ENCODE results near the gene ATRNL1. TPM values are rescaled to one million over a fixed set of nuclear protein-coding genes. Genes with fewer than 3 reads are reported as not detected.
"Not testable (repeated sequence)": the region's sequence is repeated elsewhere in the genome, so short reads cannot be mapped to it uniquely, and the experiment has no call there.

Gene ATRNL1
- polyA plus RNA-seq, 2 of the 4 experiments (the other 2 are of a cell fraction) = 0.13 to 0.34 TPM

DNA sequence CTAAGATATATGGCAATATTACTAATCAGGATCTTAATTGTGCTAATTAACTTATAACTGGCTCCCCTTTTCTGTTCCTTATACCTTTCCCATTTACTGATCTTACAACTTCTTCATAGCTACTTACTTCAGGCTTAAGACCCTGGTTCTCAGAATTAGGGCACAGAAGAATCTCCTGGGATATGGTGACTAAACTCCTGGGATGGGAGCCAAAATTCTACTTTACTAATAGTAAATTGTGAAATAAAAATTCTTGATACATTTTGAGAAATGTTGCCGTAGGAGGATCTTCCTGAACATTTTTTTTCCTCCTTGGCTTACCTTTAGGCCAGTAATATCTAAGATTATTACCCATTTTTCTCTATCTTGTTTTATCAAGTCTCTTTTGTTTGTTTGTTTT lies 309.5 kb downstream of the ATRNL1 start:
- ATAC-seq (no peak), FAIRE-seq (no peak), DNase-seq (ENCODE audit: low read depth in 1 of 2, low spot score in 1 of 2) (no peak)
- TF ChIP-seq, protein P1, sequence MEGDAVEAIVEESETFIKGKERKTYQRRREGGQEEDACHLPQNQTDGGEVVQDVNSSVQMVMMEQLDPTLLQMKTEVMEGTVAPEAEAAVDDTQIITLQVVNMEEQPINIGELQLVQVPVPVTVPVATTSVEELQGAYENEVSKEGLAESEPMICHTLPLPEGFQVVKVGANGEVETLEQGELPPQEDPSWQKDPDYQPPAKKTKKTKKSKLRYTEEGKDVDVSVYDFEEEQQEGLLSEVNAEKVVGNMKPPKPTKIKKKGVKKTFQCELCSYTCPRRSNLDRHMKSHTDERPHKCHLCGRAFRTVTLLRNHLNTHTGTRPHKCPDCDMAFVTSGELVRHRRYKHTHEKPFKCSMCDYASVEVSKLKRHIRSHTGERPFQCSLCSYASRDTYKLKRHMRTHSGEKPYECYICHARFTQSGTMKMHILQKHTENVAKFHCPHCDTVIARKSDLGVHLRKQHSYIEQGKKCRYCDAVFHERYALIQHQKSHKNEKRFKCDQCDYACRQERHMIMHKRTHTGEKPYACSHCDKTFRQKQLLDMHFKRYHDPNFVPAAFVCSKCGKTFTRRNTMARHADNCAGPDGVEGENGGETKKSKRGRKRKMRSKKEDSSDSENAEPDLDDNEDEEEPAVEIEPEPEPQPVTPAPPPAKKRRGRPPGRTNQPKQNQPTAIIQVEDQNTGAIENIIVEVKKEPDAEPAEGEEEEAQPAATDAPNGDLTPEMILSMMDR (IDR thresholded peaks at IDR 0.05) = no peak
- TF ChIP-seq HOXA7 (CRISPR knock-in tag; IDR thresholded peaks at IDR 0.05) (no peak), HEYL (CRISPR knock-in tag; IDR thresholded peaks at IDR 0.05) (no peak), POLR2A (IDR thresholded peaks at IDR 0.05; ENCODE audit: low read length) (no peak), HDAC2 (IDR thresholded peaks at IDR 0.05) (no peak), FOXS1 (CRISPR knock-in tag; IDR thresholded peaks at IDR 0.05) (no peak), RARB (CRISPR knock-in tag; IDR thresholded peaks at IDR 0.05) (no peak)
- WGBS (ENCODE audit: missing lambda C conversion rate) = 0% methylated on average over 1 of the region's 1 CpG
- ChIA-PET POLR2A (no interaction called here), CTCF (no interaction called here)
- Histone ChIP-seq H3K4me3 (no peak overlapping the region), H3K4me1 (no peaks in the 10 kb centered on the region), H3K9me3 (no peaks in the 10 kb centered on the region), H3K27ac (no peak overlapping the region), H3K4me2 (no peak overlapping the region)

DNA sequence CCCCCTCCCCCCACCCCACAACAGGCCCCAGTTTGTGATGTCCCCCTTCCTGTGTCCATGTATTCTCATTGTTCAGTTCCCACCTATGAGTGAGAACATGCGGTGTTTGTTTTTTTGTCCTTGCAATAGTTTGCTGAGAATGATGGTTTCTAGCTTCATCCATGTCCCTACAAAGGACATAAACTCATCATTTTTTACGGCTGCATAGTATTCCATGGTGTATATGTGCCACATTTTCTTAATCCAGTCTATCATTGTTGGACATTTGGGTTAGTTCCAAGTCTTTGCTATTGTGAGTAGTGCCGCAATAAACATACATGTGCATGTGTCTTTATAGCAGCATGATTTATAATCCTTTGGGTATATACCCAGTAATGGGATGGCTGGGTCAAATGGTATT lies 312.7 kb downstream of the ATRNL1 start:
- WGBS (ENCODE audit: missing lambda C conversion rate) = 55% methylated on average over 2 of the region's 3 CpGs
- H3K9me3 ChIP-seq; POLR2A ChIA-PET; DNase-seq (ENCODE audit: low read depth in 1 of 2, low spot score in 1 of 2); CTCF ChIA-PET; H3K4me2 ChIP-seq; H3K27ac ChIP-seq; H3K4me1 ChIP-seq; FAIRE-seq; ATAC-seq; H3K4me3 ChIP-seq: not testable (repeated sequence)

DNA sequence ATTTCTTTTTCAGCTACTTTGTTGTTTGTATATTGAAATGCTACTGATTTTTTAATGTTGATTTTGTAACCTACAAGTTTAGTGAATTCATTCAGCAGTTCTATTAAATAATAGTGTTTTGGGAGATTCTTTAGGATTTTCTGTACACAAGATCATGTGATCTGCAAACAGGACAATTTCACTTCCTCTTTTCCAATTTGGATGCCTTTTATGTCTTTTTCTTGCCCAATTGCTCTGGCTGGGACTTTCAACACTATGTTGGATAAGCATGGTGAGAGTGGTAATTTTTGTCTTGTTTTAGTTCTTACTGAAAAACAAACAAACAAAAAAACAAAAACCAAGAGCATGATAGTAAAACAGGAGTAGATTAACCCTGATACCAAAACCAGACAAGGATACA lies 316.2 kb downstream of the ATRNL1 start:
- Histone ChIP-seq H3K4me2 (no peak overlapping the region), H3K9me3 (peaks cover 6% of the 10 kb centered on the region; the same call in 2 of the 3 replicates), H3K27ac (no peak overlapping the region), H3K4me1 (no peaks in the 10 kb centered on the region), H3K4me3 (no peak overlapping the region)
- ATAC-seq (no peak), DNase-seq (ENCODE audit: low read depth in 1 of 2, low spot score in 1 of 2) (no peak), FAIRE-seq (no peak)
- TF ChIP-seq HOXB5 (CRISPR knock-in tag; IDR thresholded peaks at IDR 0.05) (no peak), SMC3 (IDR thresholded peaks at IDR 0.05) (no peak), CEBPB (IDR thresholded peaks at IDR 0.05) (no peak), CBX8 (IDR thresholded peaks at IDR 0.05) (no peak), PHF8 (IDR thresholded peaks at IDR 0.05; ENCODE audit: borderline replicate concordance, low read depth) (no peak), ZFP36 (IDR thresholded peaks at IDR 0.05; ENCODE audit: borderline replicate concordance, partially characterized antibody) (no peak), EP300 (IDR thresholded peaks at IDR 0.05) (no peak), CHD2 (IDR thresholded peaks at IDR 0.05; ENCODE audit: low read length, partially characterized antibody) (no peak), HEYL (CRISPR knock-in tag; IDR thresholded peaks at IDR 0.05) (no peak), RAD21 (conservative IDR thresholded peaks at IDR 0.05 in 1 of 2, IDR thresholded peaks at IDR 0.05 in 1 of 2) (no peak), ZSCAN20 (CRISPR knock-in tag; IDR thresholded peaks at IDR 0.05) (no peak), MYC (IDR thresholded peaks at IDR 0.05; ENCODE audit: borderline replicate concordance, low read length) (no peak), JUNB (IDR thresholded peaks at IDR 0.05) (no peak), RCOR1 (IDR thresholded peaks at IDR 0.05; ENCODE audit: low read depth, low read length) (no peak), BHLHE40 (IDR thresholded peaks at IDR 0.05; ENCODE audit: low read depth, low read length) (no peak), NPAS2 (CRISPR knock-in tag; IDR thresholded peaks at IDR 0.05; ENCODE audit: borderline replicate concordance) (no peak), GATA3 (IDR thresholded peaks at IDR 0.05; ENCODE audit: borderline replicate concordance) (no peak)
- TF ChIP-seq, protein P2, sequence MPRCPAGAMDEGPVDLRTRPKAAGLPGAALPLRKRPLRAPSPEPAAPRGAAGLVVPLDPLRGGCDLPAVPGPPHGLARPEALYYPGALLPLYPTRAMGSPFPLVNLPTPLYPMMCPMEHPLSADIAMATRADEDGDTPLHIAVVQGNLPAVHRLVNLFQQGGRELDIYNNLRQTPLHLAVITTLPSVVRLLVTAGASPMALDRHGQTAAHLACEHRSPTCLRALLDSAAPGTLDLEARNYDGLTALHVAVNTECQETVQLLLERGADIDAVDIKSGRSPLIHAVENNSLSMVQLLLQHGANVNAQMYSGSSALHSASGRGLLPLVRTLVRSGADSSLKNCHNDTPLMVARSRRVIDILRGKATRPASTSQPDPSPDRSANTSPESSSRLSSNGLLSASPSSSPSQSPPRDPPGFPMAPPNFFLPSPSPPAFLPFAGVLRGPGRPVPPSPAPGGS (IDR thresholded peaks at IDR 0.05) = no peak
- TF ChIP-seq, protein P3, sequence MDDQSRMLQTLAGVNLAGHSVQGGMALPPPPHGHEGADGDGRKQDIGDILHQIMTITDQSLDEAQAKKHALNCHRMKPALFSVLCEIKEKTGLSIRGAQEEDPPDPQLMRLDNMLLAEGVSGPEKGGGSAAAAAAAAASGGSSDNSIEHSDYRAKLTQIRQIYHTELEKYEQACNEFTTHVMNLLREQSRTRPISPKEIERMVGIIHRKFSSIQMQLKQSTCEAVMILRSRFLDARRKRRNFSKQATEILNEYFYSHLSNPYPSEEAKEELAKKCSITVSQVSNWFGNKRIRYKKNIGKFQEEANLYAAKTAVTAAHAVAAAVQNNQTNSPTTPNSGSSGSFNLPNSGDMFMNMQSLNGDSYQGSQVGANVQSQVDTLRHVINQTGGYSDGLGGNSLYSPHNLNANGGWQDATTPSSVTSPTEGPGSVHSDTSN (IDR thresholded peaks at IDR 0.05) = no peak
- ChIA-PET CTCF (no interaction called here), POLR2A (no interaction called here)

Data from A549 (cell line).